GM18499 (cell line): ENCODE data around the gene MSI2.
"Not testable (repeated sequence)": the region's sequence is repeated elsewhere in the genome, so short reads cannot be mapped to it uniquely, and the experiment has no call there.

Experiments used
- ATAC-seq: cut with Tn5 transposase; IDR thresholded peaks from one replicate; pipeline ENCODE4 v1.9.1; 2021; ENCODE audit warnings: moderate number of reproducible peaks; ENCODE audit not compliant: insufficient read depth, unreplicated experiment

MSI2 gene

DNA sequence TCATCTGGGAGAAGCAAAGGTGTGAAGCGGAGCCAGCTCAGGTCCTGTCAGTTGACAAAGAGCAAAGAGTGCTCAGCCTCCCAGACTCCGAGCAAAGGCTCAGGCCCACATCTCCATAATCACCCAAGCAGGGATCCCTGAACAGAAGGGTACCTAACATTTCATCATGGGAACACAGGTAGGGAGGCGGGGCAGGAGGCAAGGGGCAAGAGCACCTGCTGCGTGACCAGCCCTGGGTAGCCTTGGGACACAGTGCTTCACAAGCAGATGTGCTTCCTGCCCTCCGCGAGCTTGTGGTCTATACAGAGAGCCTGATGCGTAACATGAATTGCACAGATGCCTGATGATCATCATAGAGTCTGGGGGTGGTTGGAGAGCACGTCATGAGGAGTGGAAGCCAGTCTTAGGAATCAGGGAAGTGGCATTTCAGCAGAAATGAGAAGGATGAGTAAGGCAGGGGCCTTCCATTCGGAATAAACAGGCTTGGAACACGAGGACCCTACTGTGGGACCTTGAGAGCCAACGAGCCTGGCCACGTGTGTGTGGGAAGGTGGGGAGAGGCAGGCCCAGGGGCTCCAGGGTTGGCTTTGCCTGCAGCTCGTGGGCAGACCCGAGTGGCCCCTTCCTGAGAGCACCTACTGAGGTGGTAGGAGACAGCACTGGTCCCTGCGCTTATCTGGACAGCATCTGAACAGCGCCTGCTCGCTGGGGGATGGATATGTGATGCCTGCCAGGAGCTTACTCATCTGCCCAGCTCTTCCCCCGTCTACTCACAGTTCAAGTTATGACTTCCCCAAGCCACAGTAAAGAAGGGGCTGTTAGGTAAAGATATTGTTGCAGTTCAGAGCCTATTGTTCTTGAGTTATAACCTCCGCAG is 363.0 kb downstream of the MSI2 start:
- no peak for ATAC-seq

DNA sequence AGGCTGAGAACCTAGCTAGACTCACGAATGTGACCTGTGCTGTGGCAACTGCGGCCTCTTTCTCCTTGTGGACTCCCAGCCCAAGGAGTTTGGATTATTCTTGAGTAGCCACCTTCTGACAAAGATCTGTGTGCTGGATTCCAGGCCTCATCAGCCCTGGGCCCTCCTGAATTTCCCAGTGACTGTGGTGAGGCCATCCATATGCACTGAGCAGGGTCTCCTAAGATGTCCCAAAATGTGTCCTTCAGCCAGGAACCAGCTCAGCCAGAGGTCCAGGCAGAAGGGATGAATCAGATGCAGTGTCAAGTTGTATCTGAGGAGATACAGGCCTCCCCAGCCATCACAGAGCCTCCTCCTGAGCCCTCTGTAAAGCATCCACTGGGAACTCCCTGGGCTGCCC is 364.3 kb downstream of the MSI2 start:
- no peak for ATAC-seq

DNA sequence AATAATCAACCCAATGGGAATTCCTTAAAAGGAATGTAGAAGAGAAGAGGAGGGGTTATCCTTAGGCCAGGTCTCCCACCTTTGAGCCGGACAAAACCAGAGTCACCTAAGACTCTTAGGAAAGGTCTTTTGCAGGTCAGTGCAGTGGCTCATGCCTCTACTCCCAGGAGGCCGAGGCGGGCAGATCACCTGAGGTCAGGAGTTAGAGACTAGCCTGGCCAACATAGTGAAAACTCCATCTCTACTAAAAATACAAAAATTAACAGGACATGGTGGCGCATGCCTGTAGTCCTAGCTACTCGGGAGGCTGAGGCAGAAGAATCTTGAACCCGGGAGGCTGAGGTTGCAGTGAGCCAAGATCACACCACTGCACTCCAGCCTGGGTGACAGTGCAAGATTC is 365.5 kb downstream of the MSI2 start:
- not testable (repeated sequence) for ATAC-seq

DNA sequence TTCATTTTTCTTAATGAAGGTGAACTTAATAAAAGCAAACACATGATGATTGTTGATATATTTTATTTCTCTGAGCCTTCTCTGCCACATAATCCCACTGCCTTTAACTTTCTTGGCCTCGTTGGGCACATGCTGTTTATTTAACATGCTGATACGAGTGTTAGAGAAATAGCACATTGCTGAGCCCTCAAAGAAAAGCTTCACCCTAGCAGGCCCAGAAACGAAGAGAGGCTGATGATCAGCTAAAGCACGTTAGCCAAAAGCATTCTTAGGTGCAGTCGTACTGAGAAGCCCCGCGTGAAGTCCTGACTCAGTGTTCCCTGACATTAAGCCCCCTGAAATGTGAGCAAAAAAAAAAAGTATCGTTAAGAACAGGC is 366.0 kb downstream of the MSI2 start:
- no peak for ATAC-seq

DNA sequence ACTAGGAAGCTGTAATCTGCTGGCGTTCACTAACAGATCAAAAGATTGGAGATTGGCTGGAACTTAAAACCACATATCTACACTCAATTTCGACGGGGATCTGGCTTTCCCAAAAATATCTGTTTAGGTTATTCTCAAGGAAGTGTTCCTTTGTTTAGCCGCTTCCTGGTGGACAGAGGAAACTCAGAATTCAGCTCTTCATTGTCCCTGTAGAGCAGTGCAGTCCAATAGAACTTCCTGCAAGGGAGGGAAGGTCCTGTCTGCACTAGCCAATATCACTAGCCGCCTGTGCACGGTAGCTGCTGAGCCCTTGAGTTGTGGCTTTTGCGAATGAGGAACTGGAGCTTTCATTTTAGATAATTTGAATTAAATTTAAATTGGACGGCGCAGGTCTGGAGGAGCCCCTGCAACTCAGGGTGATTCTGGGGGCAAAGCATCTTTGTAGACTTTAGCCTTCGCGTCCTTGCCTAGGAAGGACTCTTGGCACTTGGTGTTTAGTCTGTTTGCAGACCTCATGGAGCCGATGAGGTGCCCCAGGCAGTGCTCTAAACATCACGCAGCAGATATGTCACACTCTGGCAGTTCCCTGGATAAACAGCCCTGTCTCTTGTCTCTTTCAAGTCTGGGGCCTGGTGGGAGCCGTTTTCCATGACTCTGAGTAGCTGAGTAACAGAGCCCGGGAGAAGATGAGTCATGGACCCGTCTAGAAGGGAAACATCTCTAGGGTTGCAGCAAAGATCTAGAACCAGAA is 366.5 kb downstream of the MSI2 start:
- ATAC-seq, result no peak

DNA sequence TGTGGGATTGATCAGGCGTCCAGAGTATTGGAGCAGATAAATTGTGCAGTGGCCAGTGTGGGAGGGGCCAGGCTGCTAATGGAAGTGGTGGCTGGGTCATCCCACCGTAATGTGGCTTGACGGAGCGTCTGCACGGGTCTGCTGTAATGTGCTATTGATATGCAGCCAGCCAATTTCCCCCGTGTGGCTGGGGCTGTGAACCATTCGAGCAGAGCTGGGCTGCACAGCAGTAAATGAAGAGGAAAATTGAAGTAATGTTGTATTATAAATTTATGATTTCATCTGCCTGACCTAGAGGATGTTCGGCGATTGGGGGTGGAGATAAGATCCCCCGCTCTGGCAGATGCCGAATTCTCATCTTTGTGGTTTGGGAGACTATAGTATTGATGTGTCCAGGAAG is 367.3 kb downstream of the MSI2 start:
- ATAC-seq, result no peak

DNA sequence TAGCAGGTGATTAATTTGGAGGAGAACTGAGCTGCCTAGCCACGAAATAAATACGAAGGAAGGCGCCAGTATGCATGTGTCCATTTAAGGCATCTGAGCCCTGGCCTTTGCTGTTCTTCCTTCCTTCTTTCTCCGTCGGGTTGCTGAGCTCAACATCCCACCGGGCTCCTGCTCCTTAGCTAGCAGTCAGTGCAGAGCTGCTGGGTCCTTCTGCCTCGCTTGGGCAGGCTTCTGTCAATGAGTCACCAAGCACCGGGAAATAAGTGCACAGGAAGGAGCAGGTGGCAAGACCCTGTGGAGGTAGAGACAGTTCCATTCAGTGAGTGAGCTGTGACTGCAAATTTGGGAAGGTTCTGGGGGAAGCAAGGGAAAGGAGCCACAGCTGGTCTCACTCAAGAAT is 368.1 kb downstream of the MSI2 start:
- ATAC-seq, result no peak

DNA sequence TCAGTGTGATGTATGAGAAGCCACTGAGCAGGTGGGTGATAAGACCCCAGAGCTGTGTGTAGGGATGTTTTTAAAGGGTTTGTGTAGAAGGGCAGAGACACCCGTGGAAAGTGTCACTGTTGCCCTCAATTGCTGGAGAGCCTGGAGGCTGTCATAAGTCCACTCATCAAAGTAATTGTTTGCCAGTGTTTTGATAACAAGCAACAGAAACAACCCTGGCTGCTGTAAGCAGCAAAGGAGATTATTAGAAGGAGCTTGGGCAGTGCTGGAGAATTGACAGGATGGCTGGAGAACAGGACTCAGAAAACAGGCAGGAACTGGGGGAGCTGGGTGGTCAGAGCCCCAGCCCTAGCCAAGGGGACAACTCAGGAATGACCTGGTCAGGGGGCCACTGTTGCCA is 369.2 kb downstream of the MSI2 start:
- no peak for ATAC-seq

DNA sequence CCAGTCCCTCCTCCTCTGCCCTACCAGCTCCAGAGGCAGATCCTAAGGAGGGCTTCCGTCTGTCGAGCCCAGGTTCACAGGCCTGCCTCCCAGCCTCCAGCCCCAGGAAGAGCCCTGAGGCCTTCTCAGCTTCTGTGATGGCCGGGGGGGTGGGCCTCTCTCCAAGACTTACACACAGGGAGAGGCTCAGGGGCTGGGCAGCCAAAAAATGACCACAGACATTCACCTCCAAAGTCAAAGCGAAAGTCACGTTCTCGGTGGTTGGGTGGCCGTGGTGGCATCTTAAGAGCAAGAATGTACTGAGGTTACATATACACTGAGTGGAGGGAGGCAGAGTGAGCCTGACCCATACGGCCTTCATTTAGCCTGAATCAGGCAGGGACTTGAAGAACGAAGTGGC is 369.6 kb downstream of the MSI2 start:
- no peak for ATAC-seq

DNA sequence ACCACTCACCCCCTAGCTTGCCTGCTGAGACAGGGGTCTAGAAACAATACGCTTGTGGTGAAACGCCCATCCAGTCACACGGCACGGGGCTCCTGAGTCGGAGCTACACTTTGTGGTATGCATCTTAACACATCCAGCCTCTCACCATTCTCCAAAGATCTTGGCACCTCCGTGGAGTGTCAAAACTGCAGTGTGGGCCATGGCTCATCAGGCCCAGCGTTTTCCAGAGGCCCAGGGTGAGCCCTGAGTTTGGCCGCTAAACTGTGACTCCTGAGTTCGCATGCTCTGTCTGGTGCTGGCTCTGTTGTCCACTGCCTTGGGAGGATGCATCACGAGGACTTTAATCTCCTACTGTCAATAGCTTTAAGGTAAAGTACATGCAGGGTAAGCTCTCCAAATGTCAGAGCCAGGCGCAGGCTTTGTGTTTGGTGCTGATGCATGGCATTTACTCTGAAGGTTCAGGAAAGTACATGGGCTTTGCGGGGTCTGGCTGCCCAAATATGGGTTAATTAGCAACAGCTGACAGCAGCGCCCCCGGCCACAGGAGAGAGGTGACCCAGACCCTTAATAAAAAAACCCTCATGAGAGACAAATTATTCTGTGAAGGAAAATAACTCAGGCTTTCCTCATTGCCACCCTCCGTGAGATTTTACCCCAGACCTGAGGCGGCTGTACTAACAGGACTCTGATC is 370.3 kb downstream of the MSI2 start:
- ATAC-seq, result no peak

DNA sequence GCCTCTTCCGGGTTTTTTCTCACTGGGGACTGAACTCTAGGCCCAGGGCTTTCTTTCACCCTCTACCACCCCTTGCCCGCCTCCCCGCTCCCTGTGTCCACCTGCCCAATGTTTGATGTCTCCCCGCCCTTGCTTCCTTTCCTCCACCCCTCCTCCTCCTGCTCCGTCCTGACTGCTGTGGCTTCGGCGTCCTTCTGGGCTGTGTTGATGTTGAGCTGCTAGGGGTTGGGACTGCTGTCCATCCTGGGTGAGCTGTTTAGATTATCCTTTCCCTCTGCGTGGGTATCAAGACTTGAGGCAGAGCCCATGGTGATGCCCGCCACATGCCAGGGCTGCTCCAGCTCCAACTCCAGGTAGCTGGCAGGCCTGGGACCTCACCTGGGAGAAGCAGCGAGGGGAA is 371.3 kb downstream of the MSI2 start:
- ATAC-seq, result no peak

DNA sequence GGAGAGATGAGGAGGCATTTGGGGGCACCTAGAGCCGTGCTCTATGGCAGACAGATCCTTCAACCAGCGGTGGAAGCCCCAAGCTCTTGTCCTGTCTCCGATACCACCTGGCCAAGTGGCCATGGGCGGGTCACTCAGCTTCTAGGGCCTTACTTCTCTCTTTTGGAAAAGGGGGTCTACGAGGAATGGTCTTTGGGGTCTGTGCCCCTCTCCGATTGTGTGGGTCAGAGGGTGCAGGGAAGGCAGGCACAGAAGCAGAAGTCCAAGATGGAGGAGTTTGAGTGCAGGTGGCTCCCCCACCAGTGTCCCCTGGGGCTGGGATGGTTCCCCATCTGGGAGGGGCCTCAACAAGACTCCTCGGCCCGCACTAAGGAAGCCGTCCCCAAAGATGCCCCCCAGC is 372.1 kb downstream of the MSI2 start:
- ATAC-seq, result no peak

DNA sequence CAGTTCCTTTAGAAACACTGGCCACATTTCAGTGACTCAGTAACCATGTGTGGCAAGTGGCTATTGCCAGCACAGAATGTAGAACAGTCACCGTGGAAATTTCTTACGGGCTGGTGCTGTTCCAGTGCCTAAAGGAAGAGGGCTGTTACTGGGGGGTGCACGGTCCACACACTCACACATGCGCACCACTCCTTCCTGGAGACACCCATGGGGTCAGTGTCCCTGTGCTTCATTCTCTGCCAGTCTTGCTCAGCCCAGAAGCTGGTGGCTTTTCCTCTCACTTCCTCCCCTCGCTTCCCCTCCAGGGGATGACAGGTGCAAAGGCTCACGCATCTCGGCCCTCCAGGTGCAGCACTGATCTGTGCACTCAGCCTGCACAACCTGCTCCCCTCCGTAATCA is 373.1 kb downstream of the MSI2 start:
- peak; percentile 43 for ATAC-seq

DNA sequence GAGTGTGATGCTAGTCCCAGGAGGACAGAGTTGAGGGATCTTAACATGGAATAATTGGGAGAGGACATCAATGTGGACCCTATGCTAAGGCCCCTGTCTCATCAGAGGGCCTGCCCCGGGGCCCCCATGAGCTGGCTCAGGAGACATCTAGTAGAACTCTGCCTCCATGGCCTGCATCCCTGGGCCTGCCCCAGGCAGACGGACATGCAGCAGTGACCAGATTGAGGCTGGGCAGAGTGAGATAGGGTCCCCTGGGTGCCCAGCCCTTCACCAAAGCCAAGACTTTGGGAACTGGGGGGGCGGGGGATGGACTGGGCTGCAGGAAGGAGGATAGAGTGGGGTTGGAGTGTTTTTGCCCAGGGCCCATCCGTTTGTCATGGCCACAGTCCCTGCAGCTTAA is 373.6 kb downstream of the MSI2 start:
- no peak for ATAC-seq

DNA sequence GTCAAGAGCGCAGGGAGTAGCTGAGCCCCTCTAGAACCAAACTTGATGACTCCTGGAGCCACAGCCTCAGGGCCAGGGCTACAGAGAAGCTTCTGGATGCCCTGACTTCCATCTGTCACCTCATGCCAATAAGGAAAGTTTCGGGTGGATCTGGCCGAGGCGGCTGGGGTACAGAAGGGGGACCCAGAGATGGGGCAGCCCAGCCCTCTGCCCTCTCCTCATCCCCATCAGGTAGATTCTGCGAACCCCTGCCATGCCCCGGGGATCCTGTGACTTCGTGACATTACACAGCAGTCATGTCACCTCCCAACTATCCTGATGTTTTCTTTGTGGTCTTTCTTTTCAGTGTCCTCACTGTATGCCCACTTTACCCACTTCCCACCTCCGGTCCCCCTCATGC is 374.4 kb downstream of the MSI2 start:
- no peak for ATAC-seq

DNA sequence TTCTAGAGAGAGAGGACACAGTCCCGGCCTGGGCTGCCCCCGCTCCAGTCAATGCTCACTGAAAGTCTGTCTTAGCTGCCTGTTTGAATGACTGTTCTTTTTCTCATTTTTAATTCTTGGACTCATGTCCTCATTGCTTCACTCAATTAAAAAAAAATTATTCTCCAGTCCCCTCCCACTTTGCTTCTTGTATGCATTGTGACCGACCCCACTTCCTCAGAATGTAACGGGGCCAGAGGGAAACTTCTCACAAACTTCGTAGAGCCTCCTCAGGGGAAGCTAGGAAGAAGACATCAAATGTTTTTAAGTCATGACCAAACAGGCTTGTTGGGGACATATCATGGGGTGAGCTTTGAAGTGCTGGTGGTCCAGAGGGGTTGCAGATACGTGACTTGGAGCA is 375.5 kb downstream of the MSI2 start:
- no peak for ATAC-seq

DNA sequence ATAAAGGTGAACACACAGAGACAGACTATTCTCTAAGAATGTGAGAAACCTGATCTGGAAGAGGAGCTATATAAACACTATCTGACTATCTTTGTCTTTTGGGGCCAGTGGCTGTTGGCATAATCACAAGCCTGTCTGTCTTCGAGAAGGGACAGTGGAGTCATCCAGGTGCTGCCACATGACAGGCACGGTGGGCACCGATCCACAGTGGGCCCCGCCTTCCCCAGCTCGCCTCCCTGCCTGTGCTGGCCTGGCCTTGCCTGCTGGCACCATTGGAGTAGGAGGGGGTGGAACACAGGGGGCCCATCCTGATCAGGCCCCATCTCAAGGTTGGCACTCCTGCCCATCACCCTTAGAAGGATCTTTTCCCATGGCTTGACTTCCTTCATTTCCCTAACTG is 376.0 kb downstream of the MSI2 start:
- no peak for ATAC-seq

DNA sequence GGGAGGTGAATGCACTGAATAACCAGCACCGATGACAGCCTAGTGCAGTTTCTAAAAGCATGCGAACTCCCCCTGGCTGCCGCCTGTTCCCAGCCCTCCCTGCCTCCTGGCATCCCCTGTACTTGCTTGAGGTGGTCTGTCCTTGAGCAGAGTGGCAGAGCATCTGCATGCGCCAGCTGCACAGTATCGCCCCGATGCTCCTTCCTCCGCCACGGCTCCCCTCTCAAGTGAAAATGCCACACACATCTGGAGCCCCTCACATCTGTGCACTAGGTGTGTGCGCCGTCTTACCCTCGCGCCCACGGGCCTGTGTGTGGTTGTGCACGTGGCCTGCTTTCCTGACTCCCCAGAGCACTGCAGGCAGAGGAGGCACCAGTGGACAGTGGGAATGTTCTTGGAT is 376.9 kb downstream of the MSI2 start:
- ATAC-seq, result no peak

DNA sequence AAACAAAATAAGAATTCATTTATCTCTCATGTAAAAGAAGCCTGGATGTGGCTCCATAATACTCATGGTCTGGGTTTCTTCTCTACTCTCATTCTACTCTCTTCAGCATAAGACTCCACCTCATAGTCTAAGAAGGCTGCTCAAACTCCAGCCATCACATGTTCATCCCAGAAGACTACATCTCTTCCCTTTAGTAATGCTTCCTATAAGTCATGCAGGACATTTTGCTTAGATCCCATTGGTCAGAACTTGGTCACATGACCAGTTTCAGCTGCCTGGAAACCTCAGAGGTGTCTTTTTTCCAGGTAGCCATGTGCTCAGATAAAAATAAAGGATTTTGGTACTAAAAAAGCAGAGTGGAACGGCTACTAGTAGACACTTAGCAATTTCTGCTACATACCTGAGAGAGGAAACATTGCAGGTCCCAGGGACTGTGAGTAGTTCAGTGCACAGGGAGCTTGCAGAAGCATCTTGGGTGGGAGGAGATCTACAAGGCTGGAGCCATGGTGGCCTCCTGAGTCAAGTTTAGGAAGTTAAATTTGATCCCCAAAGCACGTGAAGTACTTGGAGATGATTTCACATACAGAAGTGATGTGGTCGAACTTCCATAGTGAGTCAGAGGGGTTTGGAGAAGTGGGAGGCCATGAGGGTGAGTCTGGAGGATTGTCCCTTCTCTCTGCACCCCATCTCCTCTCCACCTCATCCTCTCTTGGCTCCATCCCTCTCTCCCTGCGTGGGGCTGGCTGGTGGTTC is 378.6 kb downstream of the MSI2 start:
- no peak for ATAC-seq

DNA sequence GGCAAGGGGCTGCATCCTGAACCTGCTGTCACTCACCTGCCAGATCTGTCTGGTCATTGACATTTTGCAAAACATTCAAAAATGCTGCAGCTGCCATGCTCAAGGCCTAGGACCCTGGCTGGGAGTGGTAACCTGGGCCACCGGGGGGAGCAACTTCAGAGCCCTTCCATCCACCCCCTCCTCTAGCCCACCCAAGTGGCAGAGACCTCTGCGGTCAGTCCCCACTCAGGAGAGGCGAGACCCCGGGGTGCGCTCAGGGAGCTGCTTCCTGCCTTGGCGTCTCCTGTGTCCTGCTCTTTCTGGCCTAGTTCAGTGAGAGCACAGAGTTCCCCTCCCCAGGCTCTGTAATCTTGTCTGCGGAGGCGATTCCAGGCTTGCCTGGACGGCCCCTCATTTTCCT is 380.0 kb downstream of the MSI2 start:
- no peak for ATAC-seq
